Measurements from ENCODE around the gene TYK2.

GRCh38 chr19:10333758-10334587 is 46.4 kb downstream of the TYK2 start:
- no peak for TF ChIP-seq CTCF (IDR thresholded peaks at IDR 0.05)
- no peak for TF ChIP-seq POLR2A (IDR thresholded peaks at IDR 0.05)
